Measurements from ENCODE around the gene DIO3.

Gene DIO3

GRCh38 chr14:101561145-101561896 is at the start of gene DIO3:
Gene DIO3 (plus strand): TSS chr14:101561495.
- DNase-seq (ENCODE audit: low read depth): no peak

- DNase-seq (ENCODE audit: low read depth): no peak
These were observed 49.5 kb upstream of the DIO3 start for GRCh38 chr14:101511620-101512375.

GRCh38 chr14:101512376-101512695 is 49.0 kb upstream of the DIO3 start:
- no peak for DNase-seq (ENCODE audit: low read depth)

- DNase-seq (ENCODE audit: low read depth): no peak
These were observed 47.2 kb upstream of the DIO3 start for GRCh38 chr14:101514136-101514535.

- DNase-seq (ENCODE audit: low read depth): no peak
These were observed 44.9 kb upstream of the DIO3 start for GRCh38 chr14:101516401-101516800.

GRCh38 chr14:101518611-101519473 is 42.5 kb upstream of the DIO3 start:
- DNase-seq (ENCODE audit: low read depth): no peak

GRCh38 chr14:101520621-101521472 is 40.4 kb upstream of the DIO3 start:
- no peak for DNase-seq (ENCODE audit: low read depth)

GRCh38 chr14:101521473-101521915 is 39.8 kb upstream of the DIO3 start:
- DNase-seq (ENCODE audit: low read depth): no peak

GRCh38 chr14:101521978-101522377 is 39.3 kb upstream of the DIO3 start:
- DNase-seq (ENCODE audit: low read depth): no peak

- no peak for DNase-seq (ENCODE audit: low read depth)
These were observed 35.4 kb upstream of the DIO3 start for GRCh38 chr14:101525640-101526527.

GRCh38 chr14:101527987-101528386 is 33.3 kb upstream of the DIO3 start:
- DNase-seq (ENCODE audit: low read depth): no peak

- DNase-seq (ENCODE audit: low read depth): no peak
These were observed 32.2 kb upstream of the DIO3 start for GRCh38 chr14:101529079-101529478.

- no peak for DNase-seq (ENCODE audit: low read depth)
These were observed 27.1 kb upstream of the DIO3 start for GRCh38 chr14:101534198-101534597.

- DNase-seq (ENCODE audit: low read depth): no peak
These were observed 26.1 kb upstream of the DIO3 start for GRCh38 chr14:101535232-101535631.

- no peak for DNase-seq (ENCODE audit: low read depth)
These were observed 25.5 kb upstream of the DIO3 start for GRCh38 chr14:101535701-101536207.

GRCh38 chr14:101537286-101537685 is 24.0 kb upstream of the DIO3 start:
- DNase-seq (ENCODE audit: low read depth): no peak

GRCh38 chr14:101538878-101539277 is 22.4 kb upstream of the DIO3 start:
- DNase-seq (ENCODE audit: low read depth): no peak

- DNase-seq (ENCODE audit: low read depth): no peak
These were observed 21.4 kb upstream of the DIO3 start for GRCh38 chr14:101539880-101540279.

- no peak for DNase-seq (ENCODE audit: low read depth)
These were observed 20.5 kb upstream of the DIO3 start for GRCh38 chr14:101540481-101541462.

Data from activated T-helper 1 cell treated with Interleukin-2 at 50 U/mL for 16 hours (primary cell).